WTC11 (cell line): Measurements from ENCODE around the gene RPEL1. TPM values are rescaled to one million over a fixed set of nuclear protein-coding genes. Genes with fewer than 3 reads are reported as not detected.
A peak's percentile ranks its signal among the peaks of the same experiment; 100 is the strongest.

Experiments
- CREB1 ChIP-seq: sonication (generic); formaldehyde crosslinking; IDR thresholded peaks from 2 replicates; pipeline ENCODE4 v1.8.0; 2023; ENCODE audit warnings: mild to moderate bottlenecking, missing genetic modification reagents
- CTCF ChIP-seq: fragments of 200-600 bp; IDR thresholded peaks from 2 replicates; pipeline ENCODE4 v1.8.0; 2022; ENCODE audit warnings: antibody characterized with exemption
- ETV6 ChIP-seq: sonication (generic); formaldehyde crosslinking; IDR thresholded peaks from 2 replicates; pipeline ENCODE4 v1.8.1; 2022; ENCODE audit warnings: mild to moderate bottlenecking, missing genetic modification reagents
- GRHL2 ChIP-seq: fragments of 250-450 bp; sonication (Bioruptor Pico); IDR thresholded peaks from 2 replicates; pipeline ENCODE4 v1.8.0; 2022; ENCODE audit warnings: mild to moderate bottlenecking, moderate library complexity; ENCODE audit not compliant: insufficient replicate concordance, severe bottlenecking
- HMGA2 ChIP-seq: fragments of 250-450 bp; sonication (Bioruptor Pico); IDR thresholded peaks from 2 replicates; pipeline ENCODE4 v1.4.0; 2021; ENCODE audit warnings: mild to moderate bottlenecking, moderate library complexity
- JAZF1 ChIP-seq: fragments of 250-450 bp; sonication (Bioruptor Pico); IDR thresholded peaks from 2 replicates; pipeline ENCODE4 v1.9.0; 2021; ENCODE audit warnings: moderate library complexity, mild to moderate bottlenecking, inconsistent platforms
- MAX ChIP-seq: sonication (generic); formaldehyde crosslinking; IDR thresholded peaks from 2 replicates; pipeline ENCODE4 v1.8.0; 2022; ENCODE audit warnings: mild to moderate bottlenecking, missing genetic modification reagents
- MXD4 ChIP-seq: fragments of 250-450 bp; sonication (Bioruptor Pico); IDR thresholded peaks from 2 replicates; pipeline ENCODE4 v1.8.0; 2021; ENCODE audit warnings: mild to moderate bottlenecking, moderate library complexity, borderline replicate concordance
- MYBL2 ChIP-seq: sonication (generic); formaldehyde crosslinking; IDR thresholded peaks from 2 replicates; pipeline ENCODE4 v1.8.1; 2023; ENCODE audit warnings: mild to moderate bottlenecking, moderate library complexity, missing genetic modification reagents
- NR2C2 ChIP-seq: sonication (generic); formaldehyde crosslinking; IDR thresholded peaks from 2 replicates; pipeline ENCODE4 v1.8.0; 2022; ENCODE audit warnings: mild to moderate bottlenecking, missing genetic modification reagents
- PRDM15 ChIP-seq: sonication (generic); formaldehyde crosslinking; IDR thresholded peaks from 2 replicates; pipeline ENCODE4 v1.8.0; 2022; ENCODE audit warnings: missing genetic modification reagents
- SMAD3 ChIP-seq: sonication (generic); formaldehyde crosslinking; IDR thresholded peaks from 2 replicates; pipeline ENCODE4 v1.8.0; 2022; ENCODE audit warnings: missing genetic modification reagents, mild to moderate bottlenecking, borderline replicate concordance
- SMAD4 ChIP-seq: sonication (generic); formaldehyde crosslinking; IDR thresholded peaks from 2 replicates; pipeline ENCODE4 v1.8.0; 2022; ENCODE audit warnings: mild to moderate bottlenecking, missing genetic modification reagents
- TEAD1 ChIP-seq: sonication (generic); formaldehyde crosslinking; IDR thresholded peaks from 2 replicates; pipeline ENCODE4 v1.8.0; 2022; ENCODE audit warnings: mild to moderate bottlenecking, missing genetic modification reagents
- USF2 ChIP-seq: sonication (generic); formaldehyde crosslinking; IDR thresholded peaks from 2 replicates; pipeline ENCODE4 v1.8.1; 2023; ENCODE audit warnings: mild to moderate bottlenecking, missing genetic modification reagents, moderate library complexity
- ZNF263 ChIP-seq: sonication (generic); formaldehyde crosslinking; IDR thresholded peaks from 2 replicates; pipeline ENCODE4 v1.8.1; 2022; ENCODE audit warnings: low read depth, mild to moderate bottlenecking, moderate library complexity, missing genetic modification reagents
- ZNF396 ChIP-seq: fragments of 250-450 bp; sonication (Bioruptor Pico); IDR thresholded peaks from 2 replicates; pipeline ENCODE4 v1.8.0; 2021; ENCODE audit warnings: mild to moderate bottlenecking, moderate library complexity, borderline replicate concordance
- ZNF416 ChIP-seq: fragments of 250-450 bp; sonication (Bioruptor Pico); IDR thresholded peaks from 2 replicates; pipeline ENCODE4 v1.9.0; 2021; ENCODE audit warnings: mild to moderate bottlenecking, inconsistent platforms
- ZNF512 ChIP-seq: sonication (generic); formaldehyde crosslinking; IDR thresholded peaks from 2 replicates; pipeline ENCODE4 v1.8.1; 2022; ENCODE audit warnings: missing genetic modification reagents, borderline replicate concordance
- ZSCAN18 ChIP-seq: fragments of 250-450 bp; sonication (Bioruptor Pico); IDR thresholded peaks from 2 replicates; pipeline ENCODE4 v2.1.2; 2022; ENCODE audit warnings: mild to moderate bottlenecking, moderate library complexity
- total RNA-seq: library from RNA; stranded (reverse); gene quantifications from 3 replicates; pipeline ENCODE4 v1.2.3, GENCODE V29; 2021
- TF ChIP-seq, protein P1 (sequence below): fragments of 250-450 bp; sonication (Bioruptor Pico); IDR thresholded peaks from 2 replicates; pipeline ENCODE4 v1.8.0; 2021; ENCODE audit warnings: mild to moderate bottlenecking
- TF ChIP-seq, protein P2 (sequence below): sonication (generic); formaldehyde crosslinking; conservative IDR thresholded peaks from 2 replicates; pipeline ENCODE4 v1.8.1; 2023; ENCODE audit warnings: mild to moderate bottlenecking, low read depth, missing genetic modification reagents, moderate library complexity
- TF ChIP-seq, protein P3 (sequence below): sonication (generic); formaldehyde crosslinking; IDR thresholded peaks from 2 replicates; pipeline ENCODE4 v1.8.1; 2023; ENCODE audit warnings: mild to moderate bottlenecking, missing genetic modification reagents

RPEL1 gene
- total RNA-seq, 1 experiment from 2014 or later: 0.09 TPM

GRCh38 chr10:103276896-103277712 lies 31.4 kb downstream of the RPEL1 start, which contains the start of gene INA (continued):
- TF ChIP-seq ZNF416 (CRISPR knock-in tag) (no peak), ZNF512 (no peak), JAZF1 (no peak), MYBL2 (CRISPR knock-in tag) (peak; percentile 65; the same call in 1 of the 2 replicates), GRHL2 (CRISPR knock-in tag) (no peak), CTCF (no peak), TEAD1 (CRISPR knock-in tag) (peak; percentile 90; the same call in 1 of the 2 replicates), SMAD3 (CRISPR knock-in tag) (peak; percentile 91), HMGA2 (CRISPR knock-in tag) (no peak), MXD4 (CRISPR knock-in tag) (no peak), NR2C2 (0 out of 2 replicates have a peak, but pooled peaks have one; percentile 5), ETV6 (peak; percentile 94; the same call in 1 of the 2 replicates), ZNF263 (CRISPR knock-in tag) (peak; percentile 76), CREB1 (CRISPR knock-in tag) (no peak), SMAD4 (CRISPR knock-in tag) (no peak), ZNF396 (no peak), USF2 (no peak), PRDM15 (CRISPR knock-in tag) (0 out of 2 replicates have a peak, but pooled peaks have one; percentile 31), MAX (0 out of 2 replicates have a peak, but pooled peaks have one; percentile 13), ZSCAN18 (no peak)
- TF ChIP-seq, protein P1, sequence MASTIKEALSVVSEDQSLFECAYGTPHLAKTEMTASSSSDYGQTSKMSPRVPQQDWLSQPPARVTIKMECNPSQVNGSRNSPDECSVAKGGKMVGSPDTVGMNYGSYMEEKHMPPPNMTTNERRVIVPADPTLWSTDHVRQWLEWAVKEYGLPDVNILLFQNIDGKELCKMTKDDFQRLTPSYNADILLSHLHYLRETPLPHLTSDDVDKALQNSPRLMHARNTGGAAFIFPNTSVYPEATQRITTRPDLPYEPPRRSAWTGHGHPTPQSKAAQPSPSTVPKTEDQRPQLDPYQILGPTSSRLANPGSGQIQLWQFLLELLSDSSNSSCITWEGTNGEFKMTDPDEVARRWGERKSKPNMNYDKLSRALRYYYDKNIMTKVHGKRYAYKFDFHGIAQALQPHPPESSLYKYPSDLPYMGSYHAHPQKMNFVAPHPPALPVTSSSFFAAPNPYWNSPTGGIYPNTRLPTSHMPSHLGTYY (CRISPR knock-in tag): no peak
- TF ChIP-seq, protein P2, sequence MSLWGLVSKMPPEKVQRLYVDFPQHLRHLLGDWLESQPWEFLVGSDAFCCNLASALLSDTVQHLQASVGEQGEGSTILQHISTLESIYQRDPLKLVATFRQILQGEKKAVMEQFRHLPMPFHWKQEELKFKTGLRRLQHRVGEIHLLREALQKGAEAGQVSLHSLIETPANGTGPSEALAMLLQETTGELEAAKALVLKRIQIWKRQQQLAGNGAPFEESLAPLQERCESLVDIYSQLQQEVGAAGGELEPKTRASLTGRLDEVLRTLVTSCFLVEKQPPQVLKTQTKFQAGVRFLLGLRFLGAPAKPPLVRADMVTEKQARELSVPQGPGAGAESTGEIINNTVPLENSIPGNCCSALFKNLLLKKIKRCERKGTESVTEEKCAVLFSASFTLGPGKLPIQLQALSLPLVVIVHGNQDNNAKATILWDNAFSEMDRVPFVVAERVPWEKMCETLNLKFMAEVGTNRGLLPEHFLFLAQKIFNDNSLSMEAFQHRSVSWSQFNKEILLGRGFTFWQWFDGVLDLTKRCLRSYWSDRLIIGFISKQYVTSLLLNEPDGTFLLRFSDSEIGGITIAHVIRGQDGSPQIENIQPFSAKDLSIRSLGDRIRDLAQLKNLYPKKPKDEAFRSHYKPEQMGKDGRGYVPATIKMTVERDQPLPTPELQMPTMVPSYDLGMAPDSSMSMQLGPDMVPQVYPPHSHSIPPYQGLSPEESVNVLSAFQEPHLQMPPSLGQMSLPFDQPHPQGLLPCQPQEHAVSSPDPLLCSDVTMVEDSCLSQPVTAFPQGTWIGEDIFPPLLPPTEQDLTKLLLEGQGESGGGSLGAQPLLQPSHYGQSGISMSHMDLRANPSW (CRISPR knock-in tag): no peak
- TF ChIP-seq, protein P3, sequence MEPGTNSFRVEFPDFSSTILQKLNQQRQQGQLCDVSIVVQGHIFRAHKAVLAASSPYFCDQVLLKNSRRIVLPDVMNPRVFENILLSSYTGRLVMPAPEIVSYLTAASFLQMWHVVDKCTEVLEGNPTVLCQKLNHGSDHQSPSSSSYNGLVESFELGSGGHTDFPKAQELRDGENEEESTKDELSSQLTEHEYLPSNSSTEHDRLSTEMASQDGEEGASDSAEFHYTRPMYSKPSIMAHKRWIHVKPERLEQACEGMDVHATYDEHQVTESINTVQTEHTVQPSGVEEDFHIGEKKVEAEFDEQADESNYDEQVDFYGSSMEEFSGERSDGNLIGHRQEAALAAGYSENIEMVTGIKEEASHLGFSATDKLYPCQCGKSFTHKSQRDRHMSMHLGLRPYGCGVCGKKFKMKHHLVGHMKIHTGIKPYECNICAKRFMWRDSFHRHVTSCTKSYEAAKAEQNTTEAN (CRISPR knock-in tag): peak; percentile 92; the same call in 1 of the 2 replicates
